AG09319 (cell line): ENCODE data around the gene RNU5D-1.
"Not testable (repeated sequence)": the region's sequence is repeated elsewhere in the genome, so short reads cannot be mapped to it uniquely, and the experiment has no call there.

ENCODE experiments used
- DNase-seq: peaks from one replicate; pipeline ENCODE4 v3.0.0-alpha.2; 2010; ENCODE audit warnings: low read depth; ENCODE audit errors: extremely low read depth
- CTCF ChIP-seq: IDR thresholded peaks from 2 replicates; pipeline ENCODE4 v1.5.1; 2011; ENCODE audit warnings: low read depth, mild to moderate bottlenecking, inconsistent platforms, low read length, moderate library complexity

Gene RNU5D-1

GRCh38 chr1:44775930-44776729 is 45.2 kb upstream of the RNU5D-1 start:
- no peak for DNase-seq
- no peak for TF ChIP-seq CTCF

- no peak for TF ChIP-seq CTCF
- DNase-seq: peak; percentile 83
Measured at GRCh38 chr1:44775078-44775929, 44.3 kb upstream of the RNU5D-1 start, which contains the start of gene RPS8. RPS8 (plus strand) TSS chr1:44775540; CDS start chr1:44775597, 57 bp downstream.

GRCh38 chr1:44766421-44766820 is 35.5 kb upstream of the RNU5D-1 start:
- not testable (repeated sequence) for DNase-seq

- DNase-seq: no peak
- TF ChIP-seq CTCF: no peak
Measured at GRCh38 chr1:44760876-44761275, 29.9 kb upstream of the RNU5D-1 start.

- no peak for DNase-seq
- no peak for TF ChIP-seq CTCF
Measured at GRCh38 chr1:44759077-44759476, 28.1 kb upstream of the RNU5D-1 start.

- no peak for TF ChIP-seq CTCF
- no peak for DNase-seq
Measured at GRCh38 chr1:44757420-44757819, 26.4 kb upstream of the RNU5D-1 start.

- no peak for DNase-seq
- no peak for TF ChIP-seq CTCF
Measured at GRCh38 chr1:44747878-44748277, 16.9 kb upstream of the RNU5D-1 start.
